Measurements from ENCODE around the gene COPZ2.

DNA sequence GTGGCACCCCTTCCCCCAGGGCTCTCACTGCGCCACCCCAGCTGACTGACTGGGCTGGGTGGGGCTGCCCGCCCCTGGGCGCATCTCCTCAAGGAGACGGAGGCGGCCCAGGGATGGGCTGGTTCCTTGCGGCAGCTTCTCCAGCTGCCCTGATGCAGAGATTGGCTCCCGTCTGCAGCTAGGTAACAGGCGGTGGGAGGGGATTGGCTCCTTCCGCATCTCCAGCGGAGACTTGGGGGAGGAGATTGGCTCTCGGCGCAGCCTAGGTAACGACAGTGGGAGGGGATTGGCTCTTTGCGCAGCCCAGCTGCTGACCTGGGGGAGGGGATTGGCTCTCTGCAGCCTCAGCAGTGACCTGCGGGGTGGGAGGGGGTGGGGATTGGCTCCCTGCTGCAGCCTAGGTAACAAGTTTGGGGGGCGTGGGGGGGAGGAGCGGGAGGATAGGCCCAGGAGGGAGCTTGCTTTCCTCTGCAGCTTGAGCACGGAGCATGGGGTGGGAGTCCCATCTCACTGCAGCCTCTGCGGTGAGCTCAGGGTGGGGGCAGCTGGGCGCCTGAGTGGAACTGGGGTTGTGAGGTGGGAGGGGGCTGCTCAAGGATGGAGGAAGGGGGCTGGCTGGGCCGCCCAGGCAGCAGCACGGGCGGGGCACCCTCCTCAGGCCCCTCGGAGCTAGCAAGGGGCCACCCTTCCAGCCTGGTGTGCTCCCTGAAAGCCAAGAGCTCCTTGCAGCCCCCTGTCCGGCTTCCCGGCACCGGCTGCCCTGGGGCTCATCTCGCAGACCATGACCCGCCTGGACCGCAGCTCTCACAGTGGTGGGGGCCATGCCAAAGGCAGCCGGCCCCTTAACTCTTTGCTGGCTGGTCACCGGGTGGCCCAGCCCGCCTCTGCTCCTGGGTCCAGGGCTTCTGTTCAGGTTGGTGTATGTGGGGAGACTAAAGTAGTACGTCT, 16.9 kb upstream of the COPZ2 start:
- TF ChIP-seq, protein P1, sequence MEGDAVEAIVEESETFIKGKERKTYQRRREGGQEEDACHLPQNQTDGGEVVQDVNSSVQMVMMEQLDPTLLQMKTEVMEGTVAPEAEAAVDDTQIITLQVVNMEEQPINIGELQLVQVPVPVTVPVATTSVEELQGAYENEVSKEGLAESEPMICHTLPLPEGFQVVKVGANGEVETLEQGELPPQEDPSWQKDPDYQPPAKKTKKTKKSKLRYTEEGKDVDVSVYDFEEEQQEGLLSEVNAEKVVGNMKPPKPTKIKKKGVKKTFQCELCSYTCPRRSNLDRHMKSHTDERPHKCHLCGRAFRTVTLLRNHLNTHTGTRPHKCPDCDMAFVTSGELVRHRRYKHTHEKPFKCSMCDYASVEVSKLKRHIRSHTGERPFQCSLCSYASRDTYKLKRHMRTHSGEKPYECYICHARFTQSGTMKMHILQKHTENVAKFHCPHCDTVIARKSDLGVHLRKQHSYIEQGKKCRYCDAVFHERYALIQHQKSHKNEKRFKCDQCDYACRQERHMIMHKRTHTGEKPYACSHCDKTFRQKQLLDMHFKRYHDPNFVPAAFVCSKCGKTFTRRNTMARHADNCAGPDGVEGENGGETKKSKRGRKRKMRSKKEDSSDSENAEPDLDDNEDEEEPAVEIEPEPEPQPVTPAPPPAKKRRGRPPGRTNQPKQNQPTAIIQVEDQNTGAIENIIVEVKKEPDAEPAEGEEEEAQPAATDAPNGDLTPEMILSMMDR (IDR thresholded peaks at IDR 0.05): no peak
- TF ChIP-seq POLR2A (IDR thresholded peaks at IDR 0.05): no peak
